ENCODE data around the gene MRPS6.

DNA sequence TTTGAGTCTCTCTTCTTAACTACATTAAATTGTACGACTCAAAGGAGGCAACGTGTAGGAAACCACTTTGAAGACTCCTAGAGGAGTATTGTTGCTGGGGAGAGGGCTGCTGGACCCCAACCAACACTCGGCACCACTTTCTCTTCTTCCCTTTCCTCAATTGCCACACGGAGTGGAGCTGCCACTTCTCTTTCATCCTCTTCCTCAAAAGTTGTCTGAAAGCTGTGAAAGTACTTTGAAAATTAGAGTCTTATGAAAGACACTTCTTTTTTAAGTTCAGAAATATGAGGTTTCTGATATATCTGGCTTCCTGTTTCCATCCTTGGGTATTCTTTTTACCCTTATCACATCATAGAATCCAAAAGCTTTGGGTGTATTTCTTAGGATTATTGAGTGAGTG lies 59.5 kb downstream of the MRPS6 start:
- TF ChIP-seq, protein P1, sequence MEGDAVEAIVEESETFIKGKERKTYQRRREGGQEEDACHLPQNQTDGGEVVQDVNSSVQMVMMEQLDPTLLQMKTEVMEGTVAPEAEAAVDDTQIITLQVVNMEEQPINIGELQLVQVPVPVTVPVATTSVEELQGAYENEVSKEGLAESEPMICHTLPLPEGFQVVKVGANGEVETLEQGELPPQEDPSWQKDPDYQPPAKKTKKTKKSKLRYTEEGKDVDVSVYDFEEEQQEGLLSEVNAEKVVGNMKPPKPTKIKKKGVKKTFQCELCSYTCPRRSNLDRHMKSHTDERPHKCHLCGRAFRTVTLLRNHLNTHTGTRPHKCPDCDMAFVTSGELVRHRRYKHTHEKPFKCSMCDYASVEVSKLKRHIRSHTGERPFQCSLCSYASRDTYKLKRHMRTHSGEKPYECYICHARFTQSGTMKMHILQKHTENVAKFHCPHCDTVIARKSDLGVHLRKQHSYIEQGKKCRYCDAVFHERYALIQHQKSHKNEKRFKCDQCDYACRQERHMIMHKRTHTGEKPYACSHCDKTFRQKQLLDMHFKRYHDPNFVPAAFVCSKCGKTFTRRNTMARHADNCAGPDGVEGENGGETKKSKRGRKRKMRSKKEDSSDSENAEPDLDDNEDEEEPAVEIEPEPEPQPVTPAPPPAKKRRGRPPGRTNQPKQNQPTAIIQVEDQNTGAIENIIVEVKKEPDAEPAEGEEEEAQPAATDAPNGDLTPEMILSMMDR (IDR thresholded peaks at IDR 0.05), result no peak
- no peak for TF ChIP-seq POLR2A (IDR thresholded peaks at IDR 0.05)
